Measurements from ENCODE around the gene KANK4. TPM values are rescaled to one million over a fixed set of nuclear protein-coding genes. Genes with fewer than 3 reads are reported as not detected.

The KANK4 gene
- polyA plus RNA-seq, 4 donors, result 20.1 to 30.1 (median 22.1) TPM

- no peak for DNase-seq (ENCODE audit: low read depth in 4 of 4, low spot score in 2 of 4)
These were observed 11.2 kb downstream of the KANK4 start for GRCh38 chr1:62307895-62308492.

- no peak for DNase-seq (ENCODE audit: low read depth in 4 of 4, low spot score in 2 of 4)
These were observed 11.8 kb downstream of the KANK4 start for GRCh38 chr1:62307446-62307845.

GRCh38 chr1:62306065-62306464 lies 13.2 kb downstream of the KANK4 start:
- DNase-seq (ENCODE audit: low read depth in 4 of 4, low spot score in 2 of 4), result no peak

GRCh38 chr1:62304975-62305374 lies 14.3 kb downstream of the KANK4 start:
- DNase-seq (ENCODE audit: low read depth in 4 of 4, low spot score in 2 of 4), result no peak

DNA sequence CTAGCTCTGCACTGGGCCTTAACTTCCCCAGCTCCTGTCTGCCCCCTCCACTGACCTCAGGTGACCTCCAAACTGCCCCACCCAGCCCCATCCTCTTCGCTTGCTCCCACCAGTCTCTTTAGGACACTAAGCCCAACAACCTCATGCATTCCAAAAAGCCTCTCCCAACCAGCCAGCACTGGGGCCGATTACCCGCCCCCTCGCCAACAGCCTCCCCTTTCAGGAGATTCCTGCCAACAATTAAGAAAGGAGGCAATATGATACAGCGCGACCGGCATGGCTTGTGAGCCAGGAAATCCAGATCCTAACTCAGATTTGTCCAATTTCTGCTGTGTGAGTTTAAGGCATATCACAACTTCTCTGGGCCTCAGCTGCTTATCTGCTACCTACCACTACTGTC lies 14.7 kb downstream of the KANK4 start:
- DNase-seq (ENCODE audit: low read depth in 4 of 4, low spot score in 2 of 4), result no peak

DNA sequence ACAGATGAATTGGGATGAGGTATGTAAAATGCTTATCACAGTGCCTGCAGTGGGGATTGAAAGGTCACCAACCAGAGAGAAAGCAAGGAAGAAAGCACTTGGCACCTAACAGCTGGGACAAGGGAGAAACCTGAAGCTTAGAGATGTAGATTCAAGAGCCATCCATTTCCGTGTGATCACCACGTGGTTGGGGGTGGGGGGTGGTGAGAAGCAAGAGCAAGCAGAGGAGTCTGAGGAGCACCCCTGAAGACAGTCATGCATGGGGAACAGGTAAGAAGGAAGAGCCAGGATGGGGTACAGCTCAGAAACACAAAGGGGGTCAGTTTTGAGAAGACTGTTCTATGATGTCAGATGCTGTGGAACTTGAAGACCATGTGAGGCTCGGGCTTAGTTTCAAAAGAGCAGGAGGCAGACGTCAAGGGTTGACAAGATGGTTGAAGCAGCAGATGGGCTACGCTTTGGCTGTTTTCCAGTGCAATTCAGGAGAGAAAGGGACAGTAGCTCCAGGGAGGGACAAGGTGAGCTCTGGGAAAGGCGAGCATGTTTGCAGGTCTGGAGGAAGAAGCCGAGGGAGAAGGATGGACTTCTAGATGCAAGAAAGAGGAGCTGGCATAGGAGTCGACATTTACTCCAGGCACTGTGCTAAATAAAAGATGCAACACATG lies 17.4 kb downstream of the KANK4 start:
- no peak for DNase-seq (ENCODE audit: low read depth in 4 of 4, low spot score in 2 of 4)

- no peak for DNase-seq (ENCODE audit: low read depth in 4 of 4, low spot score in 2 of 4)
These were observed 19.6 kb downstream of the KANK4 start for GRCh38 chr1:62299426-62300200.

DNA sequence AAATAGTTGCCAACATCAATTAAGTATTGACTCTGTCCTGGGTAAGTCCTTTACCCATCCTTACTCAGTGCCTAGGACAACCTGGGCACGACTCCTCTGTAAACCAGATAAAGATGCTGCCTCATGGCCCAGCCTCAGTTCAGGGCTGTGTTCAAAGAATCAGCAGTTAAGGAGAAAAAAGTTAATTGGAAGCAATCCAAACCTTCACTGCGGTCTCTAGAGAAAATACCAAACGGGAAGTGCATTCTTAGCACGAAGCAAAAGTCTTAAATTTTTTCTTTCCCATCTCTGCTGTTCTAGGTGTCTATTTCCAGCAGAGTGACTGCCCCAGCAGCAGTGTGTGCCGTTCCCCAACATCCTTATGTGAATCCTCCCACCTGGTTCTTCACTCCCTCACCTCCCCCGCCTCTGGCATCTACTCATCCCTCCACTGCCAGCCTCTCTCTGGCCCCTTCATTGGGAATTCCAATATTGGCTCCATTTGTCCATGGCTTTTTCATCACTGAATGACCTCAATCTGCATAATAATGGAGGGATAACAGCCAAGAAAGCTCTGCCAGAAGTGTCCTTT lies 23.2 kb downstream of the KANK4 start:
- no peak for DNase-seq (ENCODE audit: low read depth in 4 of 4, low spot score in 2 of 4)

GRCh38 chr1:62294261-62294660 lies 25.0 kb downstream of the KANK4 start:
- no peak for DNase-seq (ENCODE audit: low read depth in 4 of 4, low spot score in 2 of 4)

DNA sequence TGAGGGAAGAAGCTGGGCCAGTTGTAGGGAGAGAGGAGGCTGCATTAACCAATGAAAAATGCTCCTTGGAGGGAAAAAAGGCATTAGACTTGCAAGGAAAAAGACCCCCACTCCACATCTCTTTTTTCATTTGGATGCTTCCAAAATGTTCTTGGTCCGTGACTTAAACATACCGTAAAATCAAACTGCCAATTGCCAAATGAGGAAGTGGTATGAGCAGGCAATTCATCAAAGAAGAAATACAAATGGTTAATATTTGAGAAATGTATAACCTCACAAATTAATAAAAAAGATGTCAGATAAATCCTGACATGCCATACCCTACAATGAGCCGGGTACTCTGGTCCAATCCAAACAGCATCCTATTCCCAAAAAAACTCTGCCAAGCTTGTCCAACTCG lies 30.6 kb downstream of the KANK4 start:
- no peak for DNase-seq (ENCODE audit: low read depth in 4 of 4, low spot score in 2 of 4)

- no peak for DNase-seq (ENCODE audit: low read depth in 4 of 4, low spot score in 2 of 4)
These were observed 31.0 kb downstream of the KANK4 start for GRCh38 chr1:62288224-62288623.

DNA sequence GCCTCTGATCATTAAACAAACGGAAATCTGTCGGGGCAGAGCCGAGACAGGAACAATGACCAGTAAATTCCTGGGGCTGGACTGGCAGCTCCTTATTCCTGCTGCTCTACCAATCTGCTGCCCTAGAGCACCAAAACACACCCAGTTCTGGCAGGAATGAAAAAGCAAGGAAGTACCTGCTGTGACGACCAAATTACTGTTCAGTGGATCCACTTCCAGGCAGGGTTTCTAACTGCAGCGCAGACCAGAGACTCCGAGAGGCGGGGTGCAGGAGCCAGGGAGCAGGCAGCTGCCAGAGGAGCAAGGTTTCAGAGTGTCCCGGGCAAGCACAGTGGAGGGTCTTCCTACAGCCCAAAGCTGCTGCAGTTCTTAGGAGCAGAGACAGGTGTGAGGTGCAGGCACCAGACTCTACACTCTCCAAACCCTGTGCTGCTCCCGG lies 32.4 kb downstream of the KANK4 start:
- no peak for DNase-seq (ENCODE audit: low read depth in 4 of 4, low spot score in 2 of 4)

GRCh38 chr1:62285984-62286785 lies 33.0 kb downstream of the KANK4 start:
- DNase-seq (ENCODE audit: low read depth in 4 of 4, low spot score in 2 of 4), result no peak

- DNase-seq (ENCODE audit: low read depth in 4 of 4, low spot score in 2 of 4), result no peak
These were observed 33.8 kb downstream of the KANK4 start for GRCh38 chr1:62285440-62285839.

GRCh38 chr1:62283986-62284385 lies 35.2 kb downstream of the KANK4 start:
- DNase-seq (ENCODE audit: low read depth in 4 of 4, low spot score in 2 of 4), result no peak

GRCh38 chr1:62282909-62283755 lies 36.1 kb downstream of the KANK4 start:
- no peak for DNase-seq (ENCODE audit: low read depth in 4 of 4, low spot score in 2 of 4)

DNA sequence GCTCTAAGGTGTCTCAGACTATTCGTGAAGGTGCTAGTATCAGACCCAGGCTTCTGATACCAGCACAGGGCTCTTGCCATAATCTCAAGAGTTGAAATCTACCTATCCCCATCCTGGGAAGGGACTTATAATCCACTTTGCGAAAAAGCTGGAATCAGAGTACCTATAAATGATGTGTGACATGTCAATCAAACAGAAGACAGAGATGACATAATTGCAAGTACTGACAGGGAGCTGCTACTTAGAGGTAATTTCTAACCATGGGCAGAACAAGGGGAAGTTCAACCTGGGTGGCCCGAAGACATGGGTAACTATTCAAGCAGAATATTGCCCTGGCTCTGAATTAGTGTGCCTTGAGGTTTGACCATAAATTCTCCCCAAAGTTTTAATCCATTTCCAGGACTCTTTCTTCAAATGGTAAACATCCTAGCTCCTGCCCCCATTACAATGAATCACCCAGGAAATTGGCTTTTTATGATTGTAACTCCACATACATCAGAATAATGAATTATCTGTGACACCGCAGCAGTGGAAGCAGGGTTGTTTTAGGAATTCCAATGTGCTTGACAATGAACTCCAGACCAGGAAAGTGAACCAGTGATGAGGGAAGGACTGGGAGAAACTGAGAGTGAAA lies 37.2 kb downstream of the KANK4 start:
- no peak for DNase-seq (ENCODE audit: low read depth in 4 of 4, low spot score in 2 of 4)

GRCh38 chr1:62280960-62281465 lies 38.2 kb downstream of the KANK4 start:
- no peak for DNase-seq (ENCODE audit: low read depth in 4 of 4, low spot score in 2 of 4)

- DNase-seq (ENCODE audit: low read depth in 4 of 4, low spot score in 2 of 4), result no peak
These were observed 39.1 kb downstream of the KANK4 start for GRCh38 chr1:62280150-62280549.
